Umbilical cord (tissue), 2 donors: ENCODE data around the gene NPC1L1. TPM values are rescaled to one million over a fixed set of nuclear protein-coding genes. Genes with fewer than 3 reads are reported as not detected.
"Not testable (repeated sequence)": the region's sequence is repeated elsewhere in the genome, so short reads cannot be mapped to it uniquely, and the experiment has no call there.

Experiments used
- DNase-seq: peaks from one replicate; pipeline ENCODE4 v3.0.0-alpha.2; 2015; ENCODE audit warnings: low spot score
- total RNA-seq: library from RNA; depleted of rRNA; stranded (reverse); fragments of >200 nt; gene quantifications from one replicate; pipeline ENCODE4 v1.2.3, GENCODE V29; 2014; ENCODE audit warnings: low replicate concordance; ENCODE audit not compliant: insufficient read depth

Gene NPC1L1
- total RNA-seq, 1 donor from 2014 or later: 0.48 TPM

DNA sequence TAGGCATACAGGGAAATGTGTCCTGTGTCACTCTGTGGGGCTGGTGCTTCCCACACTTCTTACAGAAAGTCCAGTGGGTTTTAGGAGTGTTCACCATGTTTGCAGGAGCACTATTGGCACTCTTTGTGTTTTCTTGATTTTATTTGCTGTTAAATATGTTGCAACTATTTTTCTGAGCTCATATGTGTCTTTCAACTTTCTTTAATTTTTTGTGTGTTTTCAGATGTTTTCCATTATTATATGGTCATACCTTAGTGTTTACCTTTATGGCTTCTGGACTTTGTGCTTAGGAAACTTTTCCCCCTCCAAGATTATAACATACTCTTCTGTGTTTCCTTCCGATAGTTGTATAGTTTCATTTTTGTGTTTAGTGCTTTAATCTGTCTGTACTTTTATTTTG is 29.9 kb downstream of the NPC1L1 start:
- DNase-seq: no peak

GRCh38 chr7:44508328-44509030 is 32.7 kb downstream of the NPC1L1 start:
- no peak for DNase-seq

DNA sequence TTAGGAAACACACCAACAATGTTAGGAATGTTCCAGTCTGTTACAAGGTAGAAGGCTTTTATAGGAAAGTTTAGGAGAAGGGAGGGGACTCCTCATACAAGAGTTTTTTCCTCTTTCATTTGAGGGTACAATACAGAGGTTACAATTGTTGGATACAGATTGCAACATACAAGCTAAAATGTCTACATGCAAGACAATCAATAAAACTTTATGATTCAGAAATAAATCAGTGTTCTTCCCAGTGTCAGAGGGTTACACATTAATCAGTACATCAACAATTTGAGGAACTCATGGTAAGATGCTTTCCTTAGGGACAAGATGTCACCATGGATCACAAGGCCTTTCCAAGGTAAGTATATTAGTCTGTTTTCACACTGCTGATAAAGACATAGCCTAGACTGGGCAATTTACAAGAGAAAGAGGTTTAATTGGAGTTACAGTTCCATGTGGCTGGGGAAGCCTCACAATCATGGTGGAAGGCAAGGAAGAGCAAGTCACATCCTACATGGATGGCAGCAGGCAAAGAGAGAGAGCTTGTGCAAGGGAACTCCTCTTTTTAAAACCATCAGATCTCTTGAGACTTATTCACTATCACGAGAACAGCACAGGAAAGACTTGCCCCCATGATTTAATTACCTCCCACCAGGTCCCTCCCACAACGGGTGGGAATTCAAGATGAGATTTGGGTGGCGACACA is 34.4 kb downstream of the NPC1L1 start:
- DNase-seq: not testable (repeated sequence)

DNA sequence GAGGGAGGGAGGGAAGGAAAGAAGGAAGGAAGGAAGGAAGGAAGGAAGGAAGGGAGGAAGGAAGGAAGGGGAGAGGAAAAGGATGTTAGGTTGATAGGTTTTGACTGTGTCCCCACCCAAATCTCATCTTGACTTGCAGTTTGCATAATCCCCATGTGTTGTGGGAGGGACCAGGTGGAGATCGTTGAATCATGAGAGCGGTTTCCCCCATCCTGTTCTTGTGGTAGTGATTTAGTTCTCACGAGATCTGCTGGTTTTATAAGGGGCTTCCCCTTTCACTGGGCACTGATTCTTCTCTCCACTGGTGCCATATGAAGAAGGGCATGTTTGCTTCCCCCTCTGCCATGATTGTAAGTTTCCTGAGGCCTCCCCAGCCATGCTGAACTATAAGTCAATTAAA is 35.5 kb downstream of the NPC1L1 start:
- no peak for DNase-seq

GRCh38 chr7:44498230-44498954 is 42.7 kb downstream of the NPC1L1 start:
- no peak for DNase-seq

DNA sequence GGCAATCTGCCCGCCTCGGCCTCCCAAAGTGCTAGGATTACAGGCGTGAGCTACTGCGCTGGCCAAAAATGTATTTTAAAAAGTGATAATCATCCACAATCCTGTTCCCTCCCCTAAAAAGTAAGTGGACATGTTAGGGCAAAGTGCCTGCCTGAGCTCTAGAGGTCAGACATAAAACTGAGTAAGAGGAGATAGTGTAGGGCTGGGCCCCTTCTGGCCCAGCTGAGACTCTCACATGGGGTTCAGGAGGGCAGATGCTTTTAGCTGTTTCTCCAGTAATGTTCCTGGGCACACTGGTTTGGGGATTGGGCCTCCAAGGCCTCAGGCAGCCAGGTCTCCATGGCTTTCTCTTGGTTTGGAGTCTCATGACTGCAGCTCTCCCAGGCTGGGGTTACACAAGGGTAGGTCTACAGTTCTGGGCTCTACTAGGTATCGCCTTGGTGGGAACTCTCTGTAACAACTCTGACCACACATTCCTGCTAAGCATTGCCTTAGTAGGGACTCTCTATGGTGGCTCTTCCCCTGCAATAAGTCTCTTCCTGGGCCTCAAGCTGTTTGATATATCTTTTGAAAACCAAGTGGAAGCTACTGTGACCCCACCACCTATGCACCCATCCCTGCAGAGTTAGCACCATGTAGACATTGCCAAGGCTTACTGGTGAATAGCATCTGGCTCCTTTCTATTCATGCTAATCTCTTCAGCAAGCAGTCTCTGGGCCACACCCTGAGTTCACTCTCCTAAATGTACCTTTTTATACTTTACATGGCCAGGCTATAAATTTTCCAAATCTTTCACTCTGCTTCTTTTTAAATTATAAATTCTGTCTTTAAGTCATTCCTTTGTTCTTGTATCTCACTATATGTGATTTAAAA is 43.7 kb downstream of the NPC1L1 start:
- DNase-seq: no peak

GRCh38 chr7:44496385-44496784 is 44.7 kb downstream of the NPC1L1 start:
- DNase-seq: no peak

DNA sequence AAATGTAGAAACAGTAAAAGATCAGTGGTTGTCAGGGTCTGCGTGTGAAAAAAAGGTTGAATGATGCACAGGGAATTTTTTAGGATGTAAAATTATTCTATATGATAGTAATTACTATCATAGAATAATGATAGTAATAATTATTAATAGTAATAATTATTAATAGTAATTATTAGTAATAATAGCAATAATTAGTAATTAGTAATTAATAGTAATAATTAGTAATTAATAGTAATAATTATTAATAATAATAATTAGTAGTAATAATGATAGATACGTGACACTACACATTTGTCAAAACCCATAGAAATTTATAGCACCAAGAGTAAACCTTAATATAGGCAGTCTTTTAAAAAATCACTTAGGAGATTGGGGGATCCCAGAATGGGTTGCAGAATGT is 46.2 kb downstream of the NPC1L1 start:
- DNase-seq: no peak

DNA sequence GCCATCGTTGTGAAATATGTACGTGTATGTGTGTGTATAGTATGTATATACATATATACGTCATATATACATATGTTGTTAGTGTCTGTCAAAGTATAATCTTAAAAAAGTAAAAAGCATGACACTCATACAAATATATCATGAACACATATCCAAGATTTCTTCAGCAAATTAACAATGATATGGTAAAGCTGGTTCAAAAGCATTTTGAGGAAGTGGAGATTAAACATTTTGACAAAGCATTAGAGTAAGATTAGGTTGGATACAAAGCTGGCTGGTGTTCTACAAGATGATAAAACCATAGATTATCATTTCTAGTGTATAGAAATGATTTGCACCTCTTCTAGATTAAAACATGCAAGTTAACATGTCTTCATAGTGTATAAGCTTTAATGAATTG is 49.9 kb downstream of the NPC1L1 start:
- DNase-seq: no peak

DNA sequence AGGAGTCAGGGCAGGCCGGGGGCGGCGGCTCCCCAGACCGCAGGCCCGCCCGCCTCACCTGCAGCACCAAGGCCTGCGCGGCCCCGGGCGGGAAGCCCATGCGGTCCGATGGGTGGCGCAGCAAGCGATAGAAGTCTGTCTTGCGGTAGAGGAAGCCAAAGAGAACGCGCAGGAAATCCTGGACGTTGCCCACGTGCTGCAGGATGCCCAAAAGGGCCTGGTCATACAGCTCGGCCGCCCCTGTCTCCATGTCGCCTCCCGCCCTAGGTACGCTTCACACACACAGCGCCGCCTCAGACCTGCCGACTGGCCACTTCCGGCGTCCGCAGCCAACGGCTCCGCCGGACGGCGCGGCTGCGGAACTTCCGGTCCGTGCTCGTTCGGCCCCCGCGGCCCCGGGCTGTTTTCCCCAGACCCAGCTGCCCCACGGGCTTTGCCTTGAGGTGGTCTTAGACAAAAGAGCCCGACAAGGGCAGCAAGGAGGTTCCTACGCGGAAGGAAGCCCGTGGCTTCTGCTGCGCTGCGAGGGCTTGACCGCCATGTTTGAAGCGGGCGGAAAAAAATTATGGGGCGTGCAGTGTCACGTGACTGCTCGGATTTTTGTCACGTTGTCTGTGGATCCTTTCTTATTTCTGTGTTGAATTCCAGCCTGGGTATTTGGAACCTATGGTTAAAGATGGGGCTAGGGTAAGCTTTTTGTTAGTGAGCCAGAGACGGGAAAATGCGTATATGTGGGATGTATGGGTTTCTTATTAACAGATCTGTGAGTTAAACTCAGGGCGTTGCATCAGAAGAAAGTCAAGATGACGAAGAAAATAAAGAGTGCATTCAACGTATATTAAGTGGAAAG is 50.6 kb downstream of the NPC1L1 start, which contains the start of gene NUDCD3:
TSS of gene NUDCD3 (minus strand) at position 308 of the 850 bp plus-strand sequence. CDS start at position 250, 58 bp downstream.
- peak; percentile 91 for DNase-seq

DNA sequence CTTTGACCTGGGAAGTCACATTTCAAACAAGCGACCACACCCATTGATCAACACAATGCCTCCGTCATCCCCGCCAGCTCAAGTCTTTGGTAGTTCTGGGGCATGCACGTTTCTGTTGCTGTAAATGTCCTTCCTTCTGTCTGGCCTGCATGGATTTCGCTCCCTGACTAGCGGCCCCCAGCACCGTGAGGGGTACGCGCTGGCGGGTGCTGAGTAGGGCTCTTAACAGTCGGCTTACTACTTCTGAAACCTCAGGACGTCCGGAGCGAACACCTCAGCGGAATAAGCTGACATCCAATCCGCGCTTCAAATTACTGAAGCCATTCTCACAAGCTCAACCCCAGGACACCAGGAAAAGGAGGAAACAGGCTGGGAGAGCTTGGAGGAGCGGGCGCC is 51.2 kb downstream of the NPC1L1 start:
- no peak for DNase-seq

- DNase-seq: no peak
These were observed 52.2 kb downstream of the NPC1L1 start for GRCh38 chr7:44488955-44489354.

- DNase-seq: no peak
These were observed 54.4 kb downstream of the NPC1L1 start for GRCh38 chr7:44486693-44487092.

DNA sequence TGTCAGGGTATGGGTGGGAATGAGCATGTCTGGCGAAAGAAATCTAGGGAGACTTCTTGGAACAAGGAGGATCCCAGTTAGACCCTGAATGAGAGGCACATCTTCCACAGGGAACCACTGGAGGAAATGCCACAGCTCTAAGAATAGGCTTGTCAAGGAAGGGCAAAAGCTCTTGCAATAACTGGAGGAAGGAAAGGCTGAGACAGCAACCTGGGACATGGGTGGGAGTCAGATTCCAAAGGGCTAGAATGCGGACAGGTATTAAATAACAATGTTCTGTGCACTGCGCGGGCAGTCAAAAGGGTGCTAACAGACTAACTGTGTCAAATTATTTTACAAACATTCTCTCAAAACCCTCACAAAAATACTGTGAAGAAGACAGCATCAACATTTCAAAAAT is 55.1 kb downstream of the NPC1L1 start:
- no peak for DNase-seq

DNA sequence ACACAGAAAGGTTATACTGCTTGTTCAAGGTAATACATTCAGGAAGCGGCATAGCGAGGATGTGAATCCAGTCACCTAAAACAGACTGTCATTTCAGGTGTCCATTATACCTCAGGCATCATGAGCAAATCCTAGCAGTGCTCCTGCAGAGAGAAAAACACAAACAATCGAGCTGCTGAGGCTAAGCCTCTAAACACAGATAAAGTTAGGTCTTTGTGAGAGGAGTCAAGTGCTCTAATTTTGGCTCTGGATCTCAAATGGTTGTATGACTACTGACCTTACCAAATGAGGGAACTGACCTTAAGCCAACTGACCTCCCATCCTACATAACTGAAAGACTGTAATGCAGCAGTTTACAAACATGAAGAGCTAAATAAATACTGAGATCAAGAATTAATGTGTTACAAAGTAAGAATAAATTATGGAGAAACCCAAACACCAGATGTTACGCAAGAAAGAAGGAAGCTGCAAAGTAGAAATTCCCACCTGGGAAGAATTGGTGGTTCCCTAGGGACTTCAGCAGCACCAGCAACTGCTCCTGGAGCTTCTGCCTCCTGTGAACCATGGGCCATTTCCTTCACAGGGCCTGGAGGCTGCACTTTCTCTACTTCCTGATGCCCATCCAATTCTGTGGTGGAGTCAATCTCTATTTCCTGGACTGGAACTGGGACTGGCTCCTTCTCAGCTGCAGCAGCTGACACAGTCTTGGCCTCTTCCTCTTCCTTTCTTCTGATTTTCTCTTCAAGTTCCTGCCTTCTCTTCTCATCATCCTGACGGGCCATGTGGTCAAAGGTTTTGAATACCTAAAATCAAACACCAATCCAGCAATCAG is 56.4 kb downstream of the NPC1L1 start:
- no peak for DNase-seq

- DNase-seq: no peak
These were observed 58.3 kb downstream of the NPC1L1 start for GRCh38 chr7:44482502-44483485.

DNA sequence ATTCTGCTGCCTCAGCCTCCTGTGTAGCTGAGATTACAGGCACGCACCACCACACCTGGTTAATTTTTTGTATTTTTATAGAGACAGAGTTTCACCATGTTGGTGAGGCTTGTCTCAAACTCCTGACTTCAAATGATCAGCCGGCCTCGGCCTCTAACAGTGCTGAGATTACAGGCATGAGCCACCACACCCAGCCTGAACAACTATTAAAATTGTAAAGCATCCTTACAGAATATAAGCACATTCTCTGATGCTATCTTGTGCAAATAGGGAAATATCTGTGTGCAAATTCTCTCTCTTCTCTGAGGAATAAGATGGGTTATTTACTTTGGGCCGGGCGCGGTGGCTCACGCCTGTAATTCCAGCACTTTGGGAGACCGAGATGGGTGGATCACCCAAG is 63.2 kb downstream of the NPC1L1 start:
- no peak for DNase-seq

DNA sequence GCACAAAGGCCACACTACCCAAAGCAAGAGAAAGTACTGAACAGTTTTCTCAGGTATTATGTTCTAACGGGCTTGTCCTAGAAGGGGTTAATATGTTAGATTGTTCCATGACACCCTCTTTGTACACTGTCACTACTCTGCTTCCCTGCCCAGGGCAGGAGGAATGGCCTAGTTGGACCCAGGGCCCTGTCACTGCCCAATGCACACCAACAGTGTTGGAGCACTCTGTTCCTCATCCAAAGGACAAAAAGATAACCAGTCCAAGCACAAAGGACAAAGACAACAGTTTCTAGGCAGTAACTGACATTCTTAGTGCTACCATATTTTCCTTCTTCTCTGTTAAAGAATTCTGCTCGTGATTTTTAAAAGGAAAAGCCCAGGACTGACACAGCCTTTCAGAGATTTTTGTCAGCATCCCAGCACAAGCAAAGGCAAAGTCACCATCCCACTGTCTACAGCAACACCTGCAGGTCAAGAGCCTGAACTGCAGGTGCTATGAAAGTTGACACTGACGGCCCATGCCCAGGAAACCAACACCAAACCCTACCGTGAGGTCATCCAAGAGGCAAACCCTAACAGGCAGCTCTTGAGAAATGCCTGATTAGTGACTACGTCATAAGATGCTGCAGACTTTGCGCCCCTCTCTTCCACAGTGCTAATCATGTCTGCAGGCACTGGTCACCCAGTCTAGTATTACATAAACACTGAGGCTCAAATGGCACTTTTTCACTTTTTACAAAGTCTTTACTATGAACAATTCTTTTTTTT is 63.9 kb downstream of the NPC1L1 start:
- peak; percentile 66 for DNase-seq
